NCI-H524 treated with DMSO at 0.1 percent for 48 hours (cell line): ENCODE results near the gene C9orf40.

Source experiments
- DNase-seq: peaks from one replicate; lab custom pipeline; 2025; lab: John Stamatoyannopoulos, UW

The C9orf40 gene

GRCh38 chr9:74940600-74940999 is 12.1 kb downstream of the C9orf40 start:
- no peak for DNase-seq

GRCh38 chr9:74935008-74935407 is 17.7 kb downstream of the C9orf40 start:
- no peak for DNase-seq

- no peak for DNase-seq
Observed at GRCh38 chr9:74921737-74922136, 31.0 kb downstream of the C9orf40 start.

- DNase-seq: no peak
Observed at GRCh38 chr9:74920944-74921626, 31.6 kb downstream of the C9orf40 start.

GRCh38 chr9:74910036-74910435 is 42.7 kb downstream of the C9orf40 start:
- no peak for DNase-seq

GRCh38 chr9:74908665-74909064 is 44.0 kb downstream of the C9orf40 start:
- DNase-seq: no peak

GRCh38 chr9:74907085-74907484 is 45.6 kb downstream of the C9orf40 start:
- no peak for DNase-seq

GRCh38 chr9:74901001-74901400 is 51.7 kb downstream of the C9orf40 start:
- DNase-seq: no peak
